ENCODE data around the gene PLAGL1. TPM values are rescaled to one million over a fixed set of nuclear protein-coding genes. Genes with fewer than 3 reads are reported as not detected.
"Not testable (repeated sequence)": the region's sequence is repeated elsewhere in the genome, so short reads cannot be mapped to it uniquely, and the experiment has no call there.

Gene PLAGL1
- polyA plus RNA-seq (2013, experiment 1 of 2): 14.2 TPM
- polyA plus RNA-seq (2013, experiment 2 of 2): 11.6 TPM

- Histone ChIP-seq H3K4me1 (ENCODE audit: insufficient read depth, low read length) (no peaks in the 10 kb centered on the region), H3K36me3 (ENCODE audit: insufficient read depth, low read length) (no peaks in the 10 kb centered on the region), H3K27ac (ENCODE audit: low read depth, low read length) (no peak within 1 kb of the TSS), H3K9me3 (ENCODE audit: insufficient read depth, low read depth, low read length) (no peaks in the 10 kb centered on the region), H3K27me3 (ENCODE audit: insufficient read depth, low read length) (peaks cover 66% of the 10 kb centered on the region), H3K4me3 (ENCODE audit: low read length) (peak within 1 kb of the TSS; percentile 52), H3K9ac (ENCODE audit: low read depth, low read length) (peak within 1 kb of the TSS; percentile 36; the same call in 1 of the 2 replicates)
- 50% methylated on average over 75 of the region's 75 CpGs for WGBS
Measured at GRCh38 chr6:144008120-144008811, at the start of gene PLAGL1. Gene PLAGL1, minus strand, starts transcription at chr6:144008259. Its CDS starts 60,123 bp downstream, at chr6:143948136.

DNA sequence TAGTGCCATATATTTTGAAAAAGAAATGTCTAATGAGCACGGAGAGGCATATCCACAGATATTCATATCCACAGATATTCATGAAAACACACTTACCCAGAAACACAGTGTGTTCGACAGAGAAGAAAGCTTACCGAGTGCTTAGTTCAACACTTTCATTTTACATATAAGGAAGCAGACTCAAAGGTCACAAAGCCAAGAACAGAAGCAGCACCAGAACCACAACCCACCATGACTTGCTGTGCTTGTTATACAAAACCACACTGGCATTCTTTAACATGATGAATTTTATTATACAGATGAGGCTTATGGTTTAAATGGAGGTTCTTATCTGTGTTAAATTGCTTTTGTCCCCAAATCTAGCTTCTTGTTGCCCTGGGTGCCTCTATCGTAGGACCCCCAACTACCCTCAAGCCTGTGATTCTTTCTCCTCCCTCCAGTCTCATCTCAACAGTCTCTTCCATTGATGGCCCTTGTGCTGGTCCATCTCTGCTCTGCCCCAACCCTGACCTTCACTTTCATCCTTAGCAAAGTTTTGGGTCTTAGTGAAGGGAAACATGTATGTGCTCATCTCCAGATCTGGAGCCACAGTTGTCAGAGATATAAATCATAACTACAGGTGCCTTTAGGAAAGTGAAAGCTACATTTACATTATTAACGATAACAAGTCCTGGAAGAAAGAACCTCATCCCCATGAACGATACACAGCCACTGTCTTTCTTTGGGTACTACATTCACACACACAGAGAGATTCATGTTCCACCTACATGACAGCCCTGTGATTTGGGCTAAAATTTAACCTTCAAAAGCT is 47.3 kb upstream of the PLAGL1 start:
- Histone ChIP-seq H3K4me1 (ENCODE audit: insufficient read depth, low read length) (no peaks in the 10 kb centered on the region), H3K36me3 (ENCODE audit: insufficient read depth, low read length) (no peaks in the 10 kb centered on the region), H3K9ac (ENCODE audit: low read depth, low read length) (no peak overlapping the region), H3K4me3 (ENCODE audit: low read length) (no peak overlapping the region), H3K27ac (ENCODE audit: low read depth, low read length) (no peak overlapping the region), H3K27me3 (ENCODE audit: insufficient read depth, low read length) (no peaks in the 10 kb centered on the region), H3K9me3 (ENCODE audit: insufficient read depth, low read depth, low read length) (no peaks in the 10 kb centered on the region)
- 91% methylated on average over 6 of the region's 6 CpGs for WGBS

DNA sequence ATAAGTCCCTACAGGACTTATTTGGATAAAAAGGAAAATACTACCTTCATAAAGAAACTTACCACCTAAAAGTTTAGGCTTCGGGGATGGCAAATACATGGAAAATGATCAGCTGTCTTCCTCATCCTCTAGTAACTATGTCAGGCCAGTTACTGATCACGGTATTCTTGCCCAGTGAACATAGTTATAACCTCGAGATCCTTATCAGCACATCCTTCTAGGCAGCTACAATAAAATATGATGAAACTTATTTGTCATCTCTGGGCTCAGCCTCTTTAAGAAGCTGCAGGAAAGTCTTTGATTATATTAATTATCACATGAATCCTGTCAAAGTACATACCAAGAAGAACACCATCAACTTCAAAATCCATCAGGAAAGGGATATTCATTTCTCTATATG is 45.5 kb upstream of the PLAGL1 start:
- H3K9me3 ChIP-seq (ENCODE audit: insufficient read depth, low read depth, low read length): no peaks in the 10 kb centered on the region

GRCh38 chr6:144052488-144052887 is 44.4 kb upstream of the PLAGL1 start:
- no peak overlapping the region for H3K27ac ChIP-seq (ENCODE audit: low read depth, low read length)

More for the DNA sequence above, 45.5 kb upstream of the PLAGL1 start:
- no peak overlapping the region for H3K4me3 ChIP-seq (ENCODE audit: low read length)
- no peaks in the 10 kb centered on the region for H3K27me3 ChIP-seq (ENCODE audit: insufficient read depth, low read length)
- 96% methylated on average over 3 of the region's 3 CpGs for WGBS
- no peak overlapping the region for H3K9ac ChIP-seq (ENCODE audit: low read depth, low read length)
- H3K4me1 ChIP-seq (ENCODE audit: insufficient read depth, low read length): no peaks in the 10 kb centered on the region
- no peak overlapping the region for H3K27ac ChIP-seq (ENCODE audit: low read depth, low read length)
- H3K36me3 ChIP-seq (ENCODE audit: insufficient read depth, low read length): no peaks in the 10 kb centered on the region

GRCh38 chr6:144049386-144049785 is 41.3 kb upstream of the PLAGL1 start:
- H3K4me1 ChIP-seq (ENCODE audit: insufficient read depth, low read length): no peaks in the 10 kb centered on the region

More at GRCh38 chr6:144052488-144052887, 44.4 kb upstream of the PLAGL1 start:
- Histone ChIP-seq H3K4me1 (ENCODE audit: insufficient read depth, low read length) (no peaks in the 10 kb centered on the region), H3K36me3 (ENCODE audit: insufficient read depth, low read length) (no peaks in the 10 kb centered on the region), H3K9me3 (ENCODE audit: insufficient read depth, low read depth, low read length) (peaks cover 3% of the 10 kb centered on the region; the same call in 1 of the 2 replicates), H3K9ac (ENCODE audit: low read depth, low read length) (no peak overlapping the region), H3K4me3 (ENCODE audit: low read length) (no peak overlapping the region), H3K27me3 (ENCODE audit: insufficient read depth, low read length) (no peaks in the 10 kb centered on the region)

DNA sequence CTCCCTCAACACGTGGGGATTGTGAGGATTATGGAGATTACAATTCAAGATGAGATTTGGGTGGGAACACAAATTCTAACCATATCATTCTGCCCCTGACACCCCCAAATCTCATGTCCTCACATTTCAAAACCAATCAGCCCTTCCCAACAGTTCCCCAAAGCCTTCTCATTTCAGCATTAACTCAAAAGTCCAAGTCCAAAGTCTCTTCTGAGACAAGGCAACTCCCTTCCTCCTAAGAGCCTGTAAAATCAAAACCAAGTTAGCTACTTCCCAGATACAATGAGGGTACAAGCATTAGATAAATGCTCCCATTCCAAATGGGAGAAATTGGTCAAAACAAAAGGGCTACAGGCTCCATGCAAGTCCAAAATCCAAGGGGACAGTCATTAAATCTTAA is 39.6 kb upstream of the PLAGL1 start:
- Histone ChIP-seq H3K27ac (ENCODE audit: low read depth, low read length) (no peak overlapping the region), H3K27me3 (ENCODE audit: insufficient read depth, low read length) (no peaks in the 10 kb centered on the region)

More at GRCh38 chr6:144049386-144049785, 41.3 kb upstream of the PLAGL1 start:
- H3K36me3 ChIP-seq (ENCODE audit: insufficient read depth, low read length): no peaks in the 10 kb centered on the region
- H3K27me3 ChIP-seq (ENCODE audit: insufficient read depth, low read length): no peaks in the 10 kb centered on the region
- H3K4me3 ChIP-seq (ENCODE audit: low read length): no peak overlapping the region
- H3K9me3 ChIP-seq (ENCODE audit: insufficient read depth, low read depth, low read length): peaks cover 3% of the 10 kb centered on the region; the same call in 1 of the 2 replicates
- no peak overlapping the region for H3K27ac ChIP-seq (ENCODE audit: low read depth, low read length)
- 93% methylated on average over 1 of the region's 1 CpG for WGBS
- no peak overlapping the region for H3K9ac ChIP-seq (ENCODE audit: low read depth, low read length)

GRCh38 chr6:144046672-144047071 is 38.6 kb upstream of the PLAGL1 start:
- not testable (repeated sequence) for H3K36me3 ChIP-seq (ENCODE audit: insufficient read depth, low read length); H3K9me3 ChIP-seq (ENCODE audit: insufficient read depth, low read depth, low read length); H3K4me1 ChIP-seq (ENCODE audit: insufficient read depth, low read length); H3K4me3 ChIP-seq (ENCODE audit: low read length); H3K27ac ChIP-seq (ENCODE audit: low read depth, low read length); H3K9ac ChIP-seq (ENCODE audit: low read depth, low read length); H3K27me3 ChIP-seq (ENCODE audit: insufficient read depth, low read length)
- 85% methylated on average over 8 of the region's 8 CpGs for WGBS

More for the DNA sequence above, 39.6 kb upstream of the PLAGL1 start:
- no peaks in the 10 kb centered on the region for H3K4me1 ChIP-seq (ENCODE audit: insufficient read depth, low read length)
- no peaks in the 10 kb centered on the region for H3K36me3 ChIP-seq (ENCODE audit: insufficient read depth, low read length)
- H3K9me3 ChIP-seq (ENCODE audit: insufficient read depth, low read depth, low read length): peaks cover 3% of the 10 kb centered on the region; the same call in 1 of the 2 replicates
- WGBS: no CpG with 5 or more reads among the region's 1 CpG
- H3K9ac ChIP-seq (ENCODE audit: low read depth, low read length): no peak overlapping the region
- H3K4me3 ChIP-seq (ENCODE audit: low read length): no peak overlapping the region

DNA sequence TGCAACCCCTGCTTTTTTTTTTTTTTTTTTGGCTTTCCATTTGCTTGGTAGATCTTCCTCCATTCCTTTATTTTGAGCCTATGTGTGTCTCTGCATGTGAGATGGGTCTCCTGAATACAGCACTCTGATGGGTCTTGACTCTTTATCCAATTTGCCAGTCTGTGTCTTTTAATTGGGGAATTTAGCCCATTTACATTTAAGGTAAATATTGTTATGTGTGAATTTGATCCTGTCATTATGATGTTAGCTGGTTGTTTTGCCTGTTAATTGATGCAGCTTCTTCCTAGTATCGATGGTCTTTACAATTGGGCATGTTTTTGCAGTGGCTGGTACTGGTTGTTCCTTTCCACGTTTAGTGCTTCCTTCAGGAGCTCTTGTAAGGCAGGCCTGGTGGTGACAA is 36.9 kb upstream of the PLAGL1 start:
- H3K36me3 ChIP-seq (ENCODE audit: insufficient read depth, low read length); H3K4me1 ChIP-seq (ENCODE audit: insufficient read depth, low read length); H3K9me3 ChIP-seq (ENCODE audit: insufficient read depth, low read depth, low read length); H3K9ac ChIP-seq (ENCODE audit: low read depth, low read length); H3K27ac ChIP-seq (ENCODE audit: low read depth, low read length); H3K27me3 ChIP-seq (ENCODE audit: insufficient read depth, low read length); H3K4me3 ChIP-seq (ENCODE audit: low read length): not testable (repeated sequence)
- WGBS: 100% methylated on average over 2 of the region's 2 CpGs

- H3K27me3 ChIP-seq (ENCODE audit: insufficient read depth, low read length): no peaks in the 10 kb centered on the region
- H3K4me3 ChIP-seq (ENCODE audit: low read length): no peak overlapping the region
- no peaks in the 10 kb centered on the region for H3K9me3 ChIP-seq (ENCODE audit: insufficient read depth, low read depth, low read length)
- H3K27ac ChIP-seq (ENCODE audit: low read depth, low read length): no peak overlapping the region
- WGBS: 94% methylated on average over 3 of the region's 3 CpGs
- no peaks in the 10 kb centered on the region for H3K4me1 ChIP-seq (ENCODE audit: insufficient read depth, low read length)
- H3K9ac ChIP-seq (ENCODE audit: low read depth, low read length): no peak overlapping the region
- no peaks in the 10 kb centered on the region for H3K36me3 ChIP-seq (ENCODE audit: insufficient read depth, low read length)
Measured at GRCh38 chr6:144036835-144037195, 28.8 kb upstream of the PLAGL1 start.

DNA sequence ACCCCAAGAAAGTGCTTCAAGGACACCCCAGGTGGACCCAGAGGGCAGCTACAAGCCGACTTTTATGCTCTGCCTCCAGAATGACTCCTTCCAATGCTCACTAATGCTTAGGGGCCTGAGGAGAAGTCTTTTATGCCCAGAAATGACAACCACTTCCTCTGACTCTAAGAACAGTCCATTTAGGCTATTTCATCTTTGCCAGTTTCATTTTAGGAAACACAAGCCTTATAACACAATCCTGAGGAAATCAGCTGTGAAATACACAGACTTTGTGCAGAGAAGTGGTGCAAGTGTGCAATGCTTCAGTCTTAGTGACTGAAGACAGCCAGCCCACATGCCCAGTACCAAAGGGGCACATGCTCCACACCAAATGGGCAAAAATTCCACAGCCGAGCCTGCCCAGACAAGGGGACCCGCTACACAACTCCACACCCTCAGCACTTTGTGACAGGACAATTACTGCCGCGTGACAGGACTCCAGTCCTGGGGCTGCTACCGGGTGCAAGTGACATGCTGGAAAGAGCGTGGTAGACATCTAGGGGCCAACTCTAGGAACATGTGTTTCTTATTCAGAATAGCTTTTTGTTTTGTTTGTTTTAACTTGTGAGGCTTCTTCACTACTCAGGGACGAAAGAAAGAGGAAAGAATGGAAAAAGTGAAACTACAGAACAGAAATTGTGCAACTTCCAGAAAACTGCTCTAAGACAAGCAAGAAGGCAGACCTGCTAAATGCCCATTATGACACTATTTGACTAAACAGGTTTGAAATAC is 28.2 kb upstream of the PLAGL1 start:
- H3K27me3 ChIP-seq (ENCODE audit: insufficient read depth, low read length): no peaks in the 10 kb centered on the region
- no peak overlapping the region for H3K4me3 ChIP-seq (ENCODE audit: low read length)
- no peak overlapping the region for H3K27ac ChIP-seq (ENCODE audit: low read depth, low read length)
- no peaks in the 10 kb centered on the region for H3K36me3 ChIP-seq (ENCODE audit: insufficient read depth, low read length)
- 77% methylated on average over 8 of the region's 8 CpGs for WGBS
- no peaks in the 10 kb centered on the region for H3K4me1 ChIP-seq (ENCODE audit: insufficient read depth, low read length)
- H3K9ac ChIP-seq (ENCODE audit: low read depth, low read length): no peak overlapping the region
- no peaks in the 10 kb centered on the region for H3K9me3 ChIP-seq (ENCODE audit: insufficient read depth, low read depth, low read length)

- Histone ChIP-seq H3K27ac (ENCODE audit: low read depth, low read length) (no peak overlapping the region), H3K36me3 (ENCODE audit: insufficient read depth, low read length) (no peaks in the 10 kb centered on the region), H3K27me3 (ENCODE audit: insufficient read depth, low read length) (no peaks in the 10 kb centered on the region), H3K4me3 (ENCODE audit: low read length) (no peak overlapping the region), H3K9ac (ENCODE audit: low read depth, low read length) (no peak overlapping the region), H3K9me3 (ENCODE audit: insufficient read depth, low read depth, low read length) (no peaks in the 10 kb centered on the region), H3K4me1 (ENCODE audit: insufficient read depth, low read length) (no peaks in the 10 kb centered on the region)
- WGBS: 92% methylated on average over 4 of the region's 4 CpGs
Measured at GRCh38 chr6:144035416-144035815, 27.4 kb upstream of the PLAGL1 start.

Measured in HUES64 (cell line).